Activated naive CD4-positive, alpha-beta T cell treated with anti-CD3 and anti-CD28 coated beads, Interleukin-2, amount 50 U/mL, for 72 hours (primary cell): ENCODE data around the gene NMNAT2. TPM values are rescaled to one million over a fixed set of nuclear protein-coding genes. Genes with fewer than 3 reads are reported as not detected.

Source experiments
- ATAC-seq, 2 donors: fragments of 150-1000 bp; cut with Tn5 transposase; 2 replicates each; pipeline ENCODE4 v1.10.0; 2021; ENCODE audit warnings: mild to moderate bottlenecking in 2 of 2, moderate library complexity in 2 of 2
- DNase-seq, 2 donors: peaks; one replicate each; pipeline ENCODE4 v3.0.0; 2021 to 2022; ENCODE audit warnings: low spot score in 2 of 2
- H3K27ac Mint-ChIP-seq, 2 donors: one replicate each; pipeline ENCODE4 v1.8.0; 2022; ENCODE audit warnings: mild to moderate bottlenecking in 2 of 2, mixed read lengths in 2 of 2
- H3K36me3 Mint-ChIP-seq, 2 donors: one replicate each; pipeline ENCODE4 v1.8.0; 2022; ENCODE audit warnings: mixed read lengths in 2 of 2
- H3K9me3 Mint-ChIP-seq, 2 donors: one replicate each; pipeline ENCODE4 v1.8.0; 2022; ENCODE audit warnings: mixed read lengths in 2 of 2
- total RNA-seq, 2 donors: library from RNA; stranded (reverse); gene quantifications; one replicate each; pipeline ENCODE4 v1.2.3, GENCODE V29; 2022

NMNAT2 gene
- total RNA-seq = not detected

- DNase-seq = no peak
- no peak for ATAC-seq
- Mint-ChIP-seq H3K27ac (no peak within 1 kb of the TSS), H3K36me3 (peaks cover 6 to 25% of the 10 kb centered on the region in 2 donors), H3K9me3 (no peaks in the 10 kb centered on the region)
Observed at GRCh38 chr1:183417772-183418491, at the start of gene NMNAT2. TSS of gene NMNAT2 (minus strand) at chr1:183418380. CDS start at chr1:183418267, 113 bp downstream.

GRCh38 chr1:183467687-183468086 lies 49.5 kb upstream of the NMNAT2 start:
- Mint-ChIP-seq H3K27ac (no peak overlapping the region), H3K36me3 (peaks cover 2 to 7% of the 10 kb centered on the region in 2 donors), H3K9me3 (no peaks in the 10 kb centered on the region)
- DNase-seq (no peak), ATAC-seq (no peak)

- Mint-ChIP-seq H3K36me3 (peaks cover 0 to 5% of the 10 kb centered on the region in 2 donors), H3K27ac (no peak overlapping the region), H3K9me3 (no peaks in the 10 kb centered on the region)
- ATAC-seq (no peak), DNase-seq (no peak)
Observed at GRCh38 chr1:183466781-183467180, 48.6 kb upstream of the NMNAT2 start.

DNA sequence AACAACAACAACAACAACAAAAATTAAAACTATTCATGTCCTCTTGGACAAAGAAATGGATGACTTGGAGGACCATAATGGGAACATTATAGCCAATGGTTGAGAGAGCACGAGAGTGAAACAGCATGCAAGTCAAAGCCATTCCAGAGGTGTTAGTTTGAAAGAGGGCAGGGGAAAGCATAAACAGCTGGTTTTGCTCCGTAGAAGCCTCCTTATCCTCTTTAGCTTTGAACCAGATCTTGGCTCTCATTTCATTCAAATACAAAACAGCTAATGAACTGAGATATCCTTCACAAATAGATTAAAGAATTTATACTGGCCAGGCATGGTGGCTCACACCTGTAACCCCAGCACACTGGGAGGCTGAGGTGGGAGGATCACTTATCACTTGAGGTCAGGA lies 45.4 kb upstream of the NMNAT2 start:
- Mint-ChIP-seq H3K9me3 (no peaks in the 10 kb centered on the region), H3K36me3 (no peaks in the 10 kb centered on the region), H3K27ac (no peak overlapping the region)
- no peak for ATAC-seq
- DNase-seq = no peak

DNA sequence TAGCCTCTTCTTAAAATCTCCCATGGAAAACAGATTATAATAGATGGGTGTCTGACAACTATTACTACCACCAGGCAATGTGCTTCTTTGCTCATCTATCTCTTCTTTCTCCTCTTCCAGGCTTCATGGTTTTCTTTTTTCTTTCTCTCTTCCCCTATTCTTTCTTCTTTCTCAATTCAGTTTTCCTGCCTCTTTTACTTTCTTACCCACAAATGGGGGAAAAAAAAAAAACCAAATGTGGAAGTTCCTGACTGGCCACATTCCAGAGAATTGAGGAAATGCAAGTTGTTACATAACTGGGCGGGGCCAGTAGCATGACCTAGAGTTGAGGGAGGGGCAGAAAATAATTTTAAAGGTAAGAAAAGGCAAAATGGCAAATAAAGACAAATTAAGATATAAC lies 43.2 kb upstream of the NMNAT2 start:
- H3K36me3 Mint-ChIP-seq = no peaks in the 10 kb centered on the region
- no peak for DNase-seq
- no peak for ATAC-seq
- no peak overlapping the region for H3K27ac Mint-ChIP-seq
- H3K9me3 Mint-ChIP-seq = no peaks in the 10 kb centered on the region

- ATAC-seq (no peak), DNase-seq (no peak)
- Mint-ChIP-seq H3K27ac (no peak overlapping the region), H3K9me3 (no peaks in the 10 kb centered on the region), H3K36me3 (no peaks in the 10 kb centered on the region)
Observed at GRCh38 chr1:183460596-183460995, 42.4 kb upstream of the NMNAT2 start.

DNA sequence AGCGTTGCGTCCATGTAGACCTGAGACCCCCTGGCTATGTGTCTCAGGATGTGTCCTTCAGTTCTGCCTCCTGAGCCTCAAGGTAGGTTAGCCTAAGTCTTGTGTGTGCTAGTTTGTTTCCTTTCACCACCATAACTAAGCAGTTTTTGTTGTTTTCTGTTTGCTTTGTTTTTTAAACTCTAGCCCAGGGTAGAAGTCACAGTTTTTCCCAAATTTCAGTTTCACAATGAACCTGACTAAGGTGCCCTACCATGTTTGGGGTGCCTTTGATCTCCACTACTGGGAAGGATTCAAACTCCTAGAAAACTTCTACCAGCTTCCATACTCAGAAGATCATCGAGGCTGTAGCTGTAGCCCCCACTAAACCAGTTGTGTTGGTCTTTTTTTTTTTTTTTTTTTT lies 39.3 kb upstream of the NMNAT2 start:
- DNase-seq (no peak), ATAC-seq (no peak)
- Mint-ChIP-seq H3K36me3 (no peaks in the 10 kb centered on the region), H3K27ac (no peak overlapping the region), H3K9me3 (no peaks in the 10 kb centered on the region)

GRCh38 chr1:183456826-183457225 lies 38.6 kb upstream of the NMNAT2 start:
- no peak overlapping the region for H3K27ac Mint-ChIP-seq
- ATAC-seq (no peak), DNase-seq (no peak)
- no peaks in the 10 kb centered on the region for H3K36me3 Mint-ChIP-seq
- no peaks in the 10 kb centered on the region for H3K9me3 Mint-ChIP-seq

DNA sequence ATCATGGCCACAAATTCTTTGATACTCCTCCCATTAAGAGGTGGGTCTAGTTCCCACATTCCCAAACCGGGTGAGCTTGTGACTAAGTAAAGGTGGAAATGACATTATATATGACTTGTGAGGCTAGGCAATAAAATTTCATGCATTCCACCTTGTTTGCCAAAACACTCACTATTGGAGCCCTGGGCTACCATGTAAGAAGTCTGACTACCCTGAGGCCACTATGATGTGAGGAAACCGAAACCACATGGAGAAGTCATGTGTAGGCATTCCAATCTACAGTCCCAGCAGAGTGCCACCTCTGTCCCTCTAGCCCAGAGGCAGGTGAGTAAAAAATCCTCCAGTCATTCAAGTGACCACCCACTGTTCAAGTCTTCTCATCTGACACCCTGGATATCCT lies 36.2 kb upstream of the NMNAT2 start:
- Mint-ChIP-seq H3K36me3 (no peaks in the 10 kb centered on the region), H3K9me3 (no peaks in the 10 kb centered on the region), H3K27ac (no peak overlapping the region)
- ATAC-seq = no peak
- no peak for DNase-seq

DNA sequence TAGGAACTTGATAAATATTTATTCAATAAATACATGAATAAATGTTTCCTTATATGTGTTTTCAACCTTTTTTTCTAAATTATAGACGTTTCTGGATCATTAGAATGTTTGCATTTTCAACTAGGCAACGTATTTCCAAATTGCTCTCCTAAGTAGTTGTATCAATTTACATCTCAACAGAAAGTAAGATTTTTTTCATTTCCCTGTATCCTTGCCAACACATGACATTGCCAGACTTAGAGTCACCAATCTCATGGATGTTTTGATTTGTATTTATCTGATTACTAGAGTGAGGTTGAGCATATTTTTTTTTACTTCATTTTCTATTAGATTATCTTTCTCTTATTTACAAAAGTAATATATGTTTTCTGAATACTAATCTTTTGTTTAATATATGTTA lies 31.9 kb upstream of the NMNAT2 start:
- Mint-ChIP-seq H3K9me3 (no peaks in the 10 kb centered on the region), H3K27ac (no peak overlapping the region)
- ATAC-seq = no peak

GRCh38 chr1:183449223-183449770 lies 31.1 kb upstream of the NMNAT2 start:
- ATAC-seq (no peak), DNase-seq (no peak)
- Mint-ChIP-seq H3K27ac (no peak overlapping the region), H3K36me3 (no peaks in the 10 kb centered on the region), H3K9me3 (no peaks in the 10 kb centered on the region)

More for the DNA sequence above, 31.9 kb upstream of the NMNAT2 start:
- no peaks in the 10 kb centered on the region for H3K36me3 Mint-ChIP-seq
- no peak for DNase-seq

- no peak for DNase-seq
- ATAC-seq = no peak
- no peaks in the 10 kb centered on the region for H3K36me3 Mint-ChIP-seq
- no peak overlapping the region for H3K27ac Mint-ChIP-seq
- H3K9me3 Mint-ChIP-seq = no peaks in the 10 kb centered on the region
Observed at GRCh38 chr1:183444243-183444642, 26.1 kb upstream of the NMNAT2 start.

- no peak overlapping the region for H3K27ac Mint-ChIP-seq
- no peaks in the 10 kb centered on the region for H3K36me3 Mint-ChIP-seq
- DNase-seq = no peak
- no peaks in the 10 kb centered on the region for H3K9me3 Mint-ChIP-seq
- no peak for ATAC-seq
Observed at GRCh38 chr1:183443466-183443865, 25.3 kb upstream of the NMNAT2 start.

- DNase-seq (no peak), ATAC-seq (no peak)
- Mint-ChIP-seq H3K36me3 (no peaks in the 10 kb centered on the region), H3K9me3 (no peaks in the 10 kb centered on the region), H3K27ac (no peak overlapping the region)
Observed at GRCh38 chr1:183443011-183443410, 24.8 kb upstream of the NMNAT2 start.

DNA sequence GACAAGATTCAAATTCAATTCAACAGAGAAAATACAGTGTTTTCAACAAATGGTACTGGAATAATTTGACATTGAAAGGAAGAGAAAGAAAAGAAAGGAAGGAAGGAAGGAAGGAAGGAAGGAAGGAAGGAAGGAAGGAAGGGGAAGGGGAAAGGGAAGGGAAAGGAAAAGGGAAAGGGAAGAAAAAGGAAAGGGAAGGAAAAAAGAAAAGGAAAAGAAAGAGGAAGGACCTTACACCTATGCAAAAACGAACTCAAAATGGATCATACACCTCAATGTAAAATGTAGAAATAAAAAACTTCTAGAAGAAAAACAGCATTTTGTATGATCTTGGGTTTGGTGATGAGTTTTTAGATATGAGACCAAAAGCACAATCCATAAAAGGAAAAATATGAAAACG lies 19.9 kb upstream of the NMNAT2 start:
- H3K9me3 Mint-ChIP-seq = no peaks in the 10 kb centered on the region
- ATAC-seq = no peak
- no peak overlapping the region for H3K27ac Mint-ChIP-seq

DNA sequence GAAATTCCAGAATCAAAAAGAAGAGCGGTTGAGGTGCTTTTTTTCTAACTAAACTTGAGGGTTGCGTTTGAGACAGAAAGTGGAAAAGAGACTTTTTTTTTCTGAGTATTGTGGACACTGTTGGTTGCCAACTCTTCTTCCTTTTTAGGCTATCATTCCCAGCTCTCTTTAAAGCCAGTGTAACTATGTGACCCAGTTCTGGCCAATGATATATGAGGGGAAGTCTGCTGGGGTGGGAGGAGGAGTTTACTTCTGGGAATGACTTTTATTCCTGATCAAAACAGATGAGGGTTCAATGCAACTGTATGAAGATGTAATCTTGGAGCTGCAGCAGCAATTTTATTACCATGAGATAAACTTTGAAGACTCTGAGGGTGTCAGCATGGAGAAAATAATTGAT lies 17.3 kb upstream of the NMNAT2 start:
- ATAC-seq (no peak), DNase-seq (no peak)
- H3K36me3 Mint-ChIP-seq = no peaks in the 10 kb centered on the region
- no peaks in the 10 kb centered on the region for H3K9me3 Mint-ChIP-seq
- H3K27ac Mint-ChIP-seq = no peak overlapping the region

More for the DNA sequence above, 19.9 kb upstream of the NMNAT2 start:
- H3K36me3 Mint-ChIP-seq = no peaks in the 10 kb centered on the region
- DNase-seq = no peak

DNA sequence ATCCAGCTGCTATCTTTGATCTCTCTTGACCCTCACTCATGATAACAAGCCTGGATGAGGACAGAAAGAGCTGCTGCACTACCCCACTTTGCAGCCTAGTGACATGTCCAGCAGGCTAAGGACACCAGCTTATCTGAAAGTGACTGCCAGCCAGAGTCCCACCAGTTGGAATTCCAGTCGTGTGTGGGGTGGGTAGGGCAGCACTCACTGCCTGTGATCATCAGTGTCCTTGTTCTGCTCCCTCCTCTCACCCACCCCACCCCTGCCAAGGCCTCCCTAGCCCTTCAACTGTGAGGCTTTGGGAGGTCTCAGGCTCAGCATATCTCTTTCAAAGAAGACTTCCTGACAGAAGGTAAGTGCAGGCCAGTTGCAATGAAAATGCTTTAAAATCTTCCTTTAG lies 15.5 kb upstream of the NMNAT2 start:
- Mint-ChIP-seq H3K27ac (no peak overlapping the region), H3K9me3 (no peaks in the 10 kb centered on the region), H3K36me3 (no peaks in the 10 kb centered on the region)
- DNase-seq (no peak), ATAC-seq (no peak)

DNA sequence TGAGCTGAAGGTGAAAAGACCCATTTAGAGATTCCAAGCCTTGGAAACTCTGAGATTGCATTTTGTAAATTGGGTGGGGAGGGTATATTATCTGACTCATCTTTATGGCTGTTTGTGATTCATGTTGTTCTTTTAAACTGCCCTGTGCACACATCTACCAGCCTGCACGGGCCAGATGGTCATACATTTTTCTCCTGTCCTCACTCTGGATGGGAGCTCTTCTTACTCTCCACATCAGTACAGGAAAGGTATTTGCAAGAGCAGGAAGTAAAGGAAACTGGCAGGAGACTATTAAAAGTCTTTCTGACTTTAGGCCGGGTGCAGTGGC lies 14.3 kb upstream of the NMNAT2 start:
- no peak for ATAC-seq
- DNase-seq = no peak
- Mint-ChIP-seq H3K36me3 (no peaks in the 10 kb centered on the region), H3K9me3 (no peaks in the 10 kb centered on the region), H3K27ac (no peak overlapping the region)
